Memory B cell (primary cell): ENCODE measurements around the gene PANX2.
"Not testable (repeated sequence)": the region's sequence is repeated elsewhere in the genome, so short reads cannot be mapped to it uniquely, and the experiment has no call there.

Experiments
- ATAC-seq: fragments of 150-1000 bp; cut with Tn5 transposase; 2 replicates; pipeline ENCODE4 v1.10.0; 2021; ENCODE audit warnings: low read depth, mild to moderate bottlenecking, moderate library complexity
- DNase-seq, 2 donors: peaks; one replicate each; pipeline ENCODE4 v3.0.0; 2022; ENCODE audit warnings: low spot score in 2 of 2
- H3K27ac Mint-ChIP-seq: one replicate; pipeline ENCODE4 v1.8.0; 2022; ENCODE audit warnings: mild to moderate bottlenecking, moderate library complexity, mixed read lengths
- H3K27me3 Mint-ChIP-seq: one replicate; pipeline ENCODE4 v1.8.0; 2022; ENCODE audit warnings: mixed read lengths
- H3K36me3 Mint-ChIP-seq: one replicate; pipeline ENCODE4 v1.8.0; 2022; ENCODE audit warnings: mild to moderate bottlenecking, mixed read lengths
- H3K4me1 Mint-ChIP-seq: one replicate; pipeline ENCODE4 v1.8.0; 2022; ENCODE audit warnings: mixed read lengths
- H3K4me3 Mint-ChIP-seq: one replicate; pipeline ENCODE4 v1.8.0; 2022; ENCODE audit warnings: mild to moderate bottlenecking, moderate library complexity, mixed read lengths
- H3K9me3 Mint-ChIP-seq: one replicate; pipeline ENCODE4 v1.8.0; 2022; ENCODE audit warnings: mixed read lengths

PANX2 gene

GRCh38 chr22:50141891-50142363 is 28.6 kb upstream of the PANX2 start:
- Mint-ChIP-seq H3K27ac (no peak overlapping the region), H3K4me3 (no peak overlapping the region), H3K36me3 (no peaks in the 10 kb centered on the region), H3K4me1 (peaks cover 3% of the 10 kb centered on the region), H3K27me3 (peaks cover 9% of the 10 kb centered on the region), H3K9me3 (peaks cover 2% of the 10 kb centered on the region)
- ATAC-seq (no peak), DNase-seq (no peak)

GRCh38 chr22:50143096-50143495 is 27.4 kb upstream of the PANX2 start:
- no peaks in the 10 kb centered on the region for H3K36me3 Mint-ChIP-seq
- peaks cover 3% of the 10 kb centered on the region for H3K4me1 Mint-ChIP-seq
- H3K9me3 Mint-ChIP-seq: no peaks in the 10 kb centered on the region
- DNase-seq (no peak), ATAC-seq (no peak)
- H3K27me3 Mint-ChIP-seq: peaks cover 7% of the 10 kb centered on the region
- no peak overlapping the region for H3K4me3 Mint-ChIP-seq
- no peak overlapping the region for H3K27ac Mint-ChIP-seq

- Mint-ChIP-seq H3K36me3 (no peaks in the 10 kb centered on the region), H3K4me1 (peaks cover 3% of the 10 kb centered on the region), H3K9me3 (no peaks in the 10 kb centered on the region), H3K27ac (no peak overlapping the region), H3K27me3 (peaks cover 7% of the 10 kb centered on the region), H3K4me3 (no peak overlapping the region)
- DNase-seq: no peak
- ATAC-seq: no peak
These were observed 26.4 kb upstream of the PANX2 start for GRCh38 chr22:50144005-50144614.

GRCh38 chr22:50145721-50146438 is 24.7 kb upstream of the PANX2 start:
- peaks cover 8% of the 10 kb centered on the region for H3K27me3 Mint-ChIP-seq
- no peaks in the 10 kb centered on the region for H3K36me3 Mint-ChIP-seq
- no peak overlapping the region for H3K27ac Mint-ChIP-seq
- no peak for ATAC-seq
- H3K9me3 Mint-ChIP-seq: no peaks in the 10 kb centered on the region
- H3K4me3 Mint-ChIP-seq: no peak overlapping the region
- peaks cover 3% of the 10 kb centered on the region for H3K4me1 Mint-ChIP-seq
- DNase-seq: no peak

GRCh38 chr22:50146439-50147238 is 23.9 kb upstream of the PANX2 start:
- H3K36me3 Mint-ChIP-seq: no peaks in the 10 kb centered on the region
- H3K4me3 Mint-ChIP-seq: no peak overlapping the region
- peaks cover 3% of the 10 kb centered on the region for H3K4me1 Mint-ChIP-seq
- no peaks in the 10 kb centered on the region for H3K9me3 Mint-ChIP-seq
- no peak for ATAC-seq
- H3K27me3 Mint-ChIP-seq: peaks cover 8% of the 10 kb centered on the region
- DNase-seq: no peak
- H3K27ac Mint-ChIP-seq: no peak overlapping the region

GRCh38 chr22:50147258-50148165 is 23.0 kb upstream of the PANX2 start:
- not testable (repeated sequence) for H3K27me3 Mint-ChIP-seq, ATAC-seq, H3K4me3 Mint-ChIP-seq, DNase-seq, H3K27ac Mint-ChIP-seq, H3K9me3 Mint-ChIP-seq, H3K36me3 Mint-ChIP-seq, H3K4me1 Mint-ChIP-seq

GRCh38 chr22:50148166-50148500 is 22.4 kb upstream of the PANX2 start:
- DNase-seq (no peak), ATAC-seq (no peak)
- Mint-ChIP-seq H3K4me3 (no peak overlapping the region), H3K4me1 (peaks cover 3% of the 10 kb centered on the region), H3K9me3 (no peaks in the 10 kb centered on the region), H3K27me3 (peaks cover 8% of the 10 kb centered on the region), H3K36me3 (no peaks in the 10 kb centered on the region), H3K27ac (no peak overlapping the region)

- peaks cover 8% of the 10 kb centered on the region for H3K27me3 Mint-ChIP-seq
- DNase-seq: peak; percentile 75 to 82
- peak; percentile 99 for ATAC-seq
These were observed 21.4 kb upstream of the PANX2 start for GRCh38 chr22:50148991-50149721.

GRCh38 chr22:50150161-50151129 is 20.1 kb upstream of the PANX2 start:
- Mint-ChIP-seq H3K27me3 (peaks cover 8% of the 10 kb centered on the region), H3K4me1 (peaks cover 3% of the 10 kb centered on the region), H3K9me3 (no peaks in the 10 kb centered on the region), H3K27ac (peak overlapping the region; percentile 24), H3K4me3 (no peak overlapping the region), H3K36me3 (no peaks in the 10 kb centered on the region)
- DNase-seq: no peak
- no peak for ATAC-seq

More at GRCh38 chr22:50148991-50149721, 21.4 kb upstream of the PANX2 start:
- H3K4me1 Mint-ChIP-seq: peaks cover 3% of the 10 kb centered on the region
- no peak overlapping the region for H3K27ac Mint-ChIP-seq
- no peaks in the 10 kb centered on the region for H3K9me3 Mint-ChIP-seq
- no peaks in the 10 kb centered on the region for H3K36me3 Mint-ChIP-seq
- no peak overlapping the region for H3K4me3 Mint-ChIP-seq

GRCh38 chr22:50151571-50152537 is 18.7 kb upstream of the PANX2 start:
- no peak overlapping the region for H3K4me3 Mint-ChIP-seq
- H3K4me1 Mint-ChIP-seq: peaks cover 3% of the 10 kb centered on the region
- no peaks in the 10 kb centered on the region for H3K9me3 Mint-ChIP-seq
- H3K36me3 Mint-ChIP-seq: no peaks in the 10 kb centered on the region
- DNase-seq (no peak), ATAC-seq (no peak)
- H3K27me3 Mint-ChIP-seq: peaks cover 5% of the 10 kb centered on the region
- no peak overlapping the region for H3K27ac Mint-ChIP-seq

GRCh38 chr22:50153056-50153755 is 17.3 kb upstream of the PANX2 start:
- Mint-ChIP-seq H3K36me3 (no peaks in the 10 kb centered on the region), H3K27me3 (peaks cover 5% of the 10 kb centered on the region), H3K9me3 (no peaks in the 10 kb centered on the region), H3K27ac (no peak overlapping the region), H3K4me3 (no peak overlapping the region), H3K4me1 (peaks cover 3% of the 10 kb centered on the region)
- no peak for ATAC-seq
- no peak for DNase-seq
